LNCAP (cell line): ENCODE measurements around the gene POLR1C.

Source experiments
- TF ChIP-seq, protein P1 (sequence below): fragments of 450-650 bp; IDR thresholded peaks from 2 replicates; pipeline ENCODE4 v1.5.1; 2017; ENCODE audit warnings: mild to moderate bottlenecking

POLR1C gene

DNA sequence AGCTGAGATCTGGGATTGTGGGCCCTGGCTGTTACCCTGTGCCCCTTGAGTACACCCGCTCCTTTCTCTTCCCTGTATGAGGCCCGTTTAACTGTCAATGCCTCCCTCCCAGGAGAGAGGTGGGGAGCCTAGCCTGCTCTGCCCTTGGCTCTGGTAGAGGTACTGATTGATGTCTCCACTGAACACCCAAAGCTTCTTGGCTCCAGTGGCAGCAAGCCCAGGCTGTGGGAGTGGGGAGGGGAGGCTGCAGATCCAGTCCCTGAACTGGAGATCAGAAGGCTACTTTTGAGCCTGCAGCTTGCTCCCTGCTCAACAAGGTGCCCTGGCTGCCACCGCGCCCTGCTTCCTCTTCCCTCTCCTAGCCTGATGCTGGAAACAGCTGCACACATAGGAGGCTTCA lies 14.2 kb upstream of the POLR1C start:
- TF ChIP-seq, protein P1, sequence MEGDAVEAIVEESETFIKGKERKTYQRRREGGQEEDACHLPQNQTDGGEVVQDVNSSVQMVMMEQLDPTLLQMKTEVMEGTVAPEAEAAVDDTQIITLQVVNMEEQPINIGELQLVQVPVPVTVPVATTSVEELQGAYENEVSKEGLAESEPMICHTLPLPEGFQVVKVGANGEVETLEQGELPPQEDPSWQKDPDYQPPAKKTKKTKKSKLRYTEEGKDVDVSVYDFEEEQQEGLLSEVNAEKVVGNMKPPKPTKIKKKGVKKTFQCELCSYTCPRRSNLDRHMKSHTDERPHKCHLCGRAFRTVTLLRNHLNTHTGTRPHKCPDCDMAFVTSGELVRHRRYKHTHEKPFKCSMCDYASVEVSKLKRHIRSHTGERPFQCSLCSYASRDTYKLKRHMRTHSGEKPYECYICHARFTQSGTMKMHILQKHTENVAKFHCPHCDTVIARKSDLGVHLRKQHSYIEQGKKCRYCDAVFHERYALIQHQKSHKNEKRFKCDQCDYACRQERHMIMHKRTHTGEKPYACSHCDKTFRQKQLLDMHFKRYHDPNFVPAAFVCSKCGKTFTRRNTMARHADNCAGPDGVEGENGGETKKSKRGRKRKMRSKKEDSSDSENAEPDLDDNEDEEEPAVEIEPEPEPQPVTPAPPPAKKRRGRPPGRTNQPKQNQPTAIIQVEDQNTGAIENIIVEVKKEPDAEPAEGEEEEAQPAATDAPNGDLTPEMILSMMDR, result no peak

DNA sequence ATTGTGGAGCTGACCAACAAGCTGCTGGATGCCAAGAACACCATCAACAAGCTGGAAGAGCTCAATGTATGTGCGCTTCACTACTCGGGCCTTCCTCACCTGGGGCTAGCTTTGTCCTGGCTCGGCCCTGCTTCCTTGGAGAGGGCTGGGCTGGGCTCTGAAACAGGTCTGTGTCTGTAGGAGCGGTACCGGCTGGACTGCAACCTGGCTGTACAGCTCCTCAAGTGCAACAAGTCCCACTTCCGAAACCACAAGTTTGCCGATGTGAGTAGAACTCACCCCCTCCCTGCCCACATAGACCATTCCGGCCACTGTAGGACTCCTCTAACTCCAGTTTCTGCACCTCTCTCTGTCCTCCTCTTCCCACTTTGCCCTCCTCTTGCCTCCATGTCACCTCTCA lies 13.4 kb upstream of the POLR1C start:
- TF ChIP-seq, protein P1, result no peak

DNA sequence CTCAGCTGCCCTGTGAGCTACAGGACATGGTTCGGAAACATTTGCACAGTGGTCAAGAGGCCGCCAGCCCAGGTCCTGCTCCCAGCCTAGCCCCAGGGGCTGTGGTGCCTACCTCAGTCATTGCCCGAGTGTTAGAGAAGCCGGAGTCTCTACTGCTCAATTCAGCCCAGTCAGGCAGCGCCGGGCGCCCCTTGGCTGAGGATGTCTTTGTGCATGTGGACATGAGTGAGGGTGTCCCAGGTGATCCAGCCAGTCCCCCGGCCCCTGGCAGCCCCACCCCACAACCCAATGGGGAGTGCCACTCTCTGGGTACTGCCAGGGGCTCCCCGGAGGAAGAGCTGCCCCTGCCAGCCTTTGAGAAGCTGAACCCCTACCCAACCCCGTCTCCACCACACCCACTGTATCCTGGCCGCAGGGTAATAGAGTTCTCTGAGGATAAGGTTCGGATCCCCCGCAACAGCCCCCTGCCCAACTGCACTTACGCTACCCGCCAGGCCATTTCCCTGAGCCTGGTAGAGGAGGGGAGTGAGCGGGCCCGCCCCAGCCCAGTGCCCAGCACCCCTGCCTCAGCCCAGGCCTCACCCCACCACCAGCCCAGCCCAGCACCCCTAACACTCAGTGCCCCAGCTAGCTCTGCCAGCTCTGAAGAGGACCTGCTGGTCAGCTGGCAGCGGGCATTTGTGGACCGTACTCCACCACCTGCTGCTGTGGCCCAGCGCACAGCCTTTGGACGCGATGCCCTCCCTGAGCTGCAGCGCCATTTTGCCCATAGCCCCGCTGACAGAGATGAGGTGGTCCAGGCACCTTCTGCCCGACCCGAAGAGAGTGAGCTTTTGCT lies 11.9 kb upstream of the POLR1C start:
- TF ChIP-seq, protein P1, result no peak

DNA sequence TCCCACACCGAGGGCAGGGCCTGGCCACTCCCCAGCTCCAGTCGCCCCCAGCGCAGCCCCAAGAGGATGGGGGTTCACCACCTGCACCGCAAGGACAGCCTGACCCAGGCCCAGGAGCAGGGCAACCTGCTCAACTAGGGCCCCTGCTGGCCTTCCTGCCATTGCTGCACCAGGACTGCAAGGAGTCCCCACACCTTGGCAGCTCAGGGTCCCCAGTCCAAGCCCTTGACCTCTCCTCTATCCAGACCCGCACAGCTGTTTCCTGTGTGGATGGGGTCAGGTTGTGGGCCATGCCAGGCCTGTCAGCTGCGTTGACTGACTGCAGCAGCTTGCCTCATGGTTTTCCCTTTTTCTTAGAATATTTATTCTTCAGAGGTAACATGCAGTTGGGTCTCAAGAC lies 11.2 kb upstream of the POLR1C start:
- TF ChIP-seq, protein P1, result no peak

DNA sequence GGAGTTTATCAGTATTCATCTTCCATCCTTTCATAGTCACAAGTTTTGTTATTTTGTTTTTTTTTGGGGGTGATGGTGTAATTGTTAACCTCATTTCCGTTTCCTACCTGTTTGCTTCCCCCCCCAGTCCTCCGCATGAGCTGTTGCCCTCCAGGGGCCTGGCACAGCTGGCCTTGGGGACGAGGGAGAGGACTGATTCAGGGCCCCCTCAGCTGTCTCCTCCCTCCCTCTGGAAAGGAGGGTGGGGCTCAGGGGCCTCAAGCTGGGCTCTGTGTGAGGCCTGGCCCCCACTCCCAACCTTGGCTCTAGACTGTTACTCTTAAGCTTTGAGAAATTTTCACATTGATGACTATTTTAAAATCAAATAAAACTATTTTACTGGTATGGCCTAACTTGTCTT lies 10.7 kb upstream of the POLR1C start:
- TF ChIP-seq, protein P1, result no peak

DNA sequence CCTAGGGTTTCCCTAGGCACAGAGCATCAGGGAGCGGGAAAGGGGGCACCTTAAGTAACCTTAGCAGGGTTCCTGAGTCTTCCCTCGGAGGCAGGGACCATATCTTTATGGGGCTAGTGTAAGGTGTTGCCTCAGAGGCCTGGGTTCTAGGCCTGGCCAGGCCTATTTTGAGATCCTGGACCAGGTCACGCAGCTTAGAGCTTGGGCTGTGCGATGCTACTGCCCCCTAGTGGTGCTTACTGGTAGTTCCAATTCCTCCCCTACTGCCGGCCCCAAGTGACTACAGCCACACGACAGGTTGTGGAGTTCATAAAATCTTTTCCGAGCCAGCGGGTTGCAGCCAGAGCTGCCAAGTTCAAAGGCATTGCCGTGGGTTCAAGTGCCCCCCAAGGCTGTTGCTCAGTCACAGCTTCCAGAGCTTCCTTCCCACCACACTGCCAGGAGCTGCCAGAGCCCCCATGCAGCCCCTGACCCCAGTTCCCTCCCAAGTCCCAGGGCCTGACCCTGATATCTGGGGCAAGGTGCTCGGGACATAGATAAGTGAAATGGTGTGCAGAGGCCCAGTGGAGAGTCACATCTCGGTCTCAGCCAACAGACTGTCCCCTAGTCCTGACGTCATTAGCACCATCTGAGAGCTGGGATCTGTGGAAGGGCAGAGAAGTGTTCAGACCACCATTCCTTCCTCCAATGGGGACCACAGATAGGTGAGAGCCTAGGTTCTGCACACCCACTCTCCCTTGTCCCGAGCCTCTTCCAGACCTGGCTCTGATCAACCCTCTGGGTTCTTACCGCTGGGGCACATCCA lies 10.0 kb upstream of the POLR1C start:
- TF ChIP-seq, protein P1, result peak; percentile 87

DNA sequence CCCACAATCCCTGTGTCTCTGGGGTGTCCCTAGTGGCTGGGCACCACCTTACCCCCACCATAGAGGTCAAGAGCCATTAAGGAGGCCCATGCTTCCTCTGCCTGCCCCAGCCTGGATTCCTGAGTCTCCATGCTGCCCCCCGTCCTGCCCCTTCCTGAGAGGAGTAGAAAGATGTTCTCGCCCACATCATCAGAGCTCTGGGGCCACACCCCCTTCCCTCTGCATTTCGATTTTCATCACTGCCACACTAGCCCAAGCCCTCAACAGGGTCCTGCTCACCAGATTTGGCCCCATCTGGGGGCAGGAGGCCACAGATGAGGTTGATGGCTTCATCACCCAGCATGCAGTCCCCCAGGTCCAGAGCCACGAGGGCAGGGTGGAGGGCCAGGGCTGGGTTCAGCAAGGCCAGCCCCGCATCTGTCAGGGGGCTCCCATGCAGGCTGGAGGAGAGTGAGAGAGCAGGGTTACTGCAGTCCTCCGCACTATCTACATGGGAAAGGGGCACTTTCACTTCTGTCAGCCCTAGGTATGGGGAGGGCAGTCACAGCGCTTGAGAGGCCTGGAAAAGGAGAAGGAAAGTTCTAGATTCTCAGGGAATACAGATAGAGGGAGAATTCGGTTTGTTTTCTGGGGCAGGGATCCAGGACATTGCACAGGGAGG lies 8.3 kb upstream of the POLR1C start:
- TF ChIP-seq, protein P1, result no peak
